ENCODE results near the gene LOXL4. TPM values are rescaled to one million over a fixed set of nuclear protein-coding genes. Genes with fewer than 3 reads are reported as not detected.

Gene LOXL4
- total and polyA plus RNA-seq, 8 donors, result 2.5 to 7.0 (median 5.6) TPM

- Histone ChIP-seq H3K36me3 (peaks cover 0 to 20% of the 10 kb centered on the region in 2 donors), H3K4me1 (no peaks in the 10 kb centered on the region), H3K9me3 (no peaks in the 10 kb centered on the region), H3K27ac (no peak overlapping the region), H3K27me3 (no peaks in the 10 kb centered on the region), H3K4me3 (no peak overlapping the region)
- ATAC-seq (no peak), DNase-seq (no peak)
- TF ChIP-seq CTCF (IDR thresholded peaks at IDR 0.05), result no peak
- intact Hi-C loops (cut with DNase I), result no loop called here
Observed at GRCh38 chr10:98205351-98205750, 62.6 kb downstream of the LOXL4 start.

- Histone ChIP-seq H3K9me3 (no peaks in the 10 kb centered on the region), H3K27me3 (no peaks in the 10 kb centered on the region), H3K27ac (no peak overlapping the region), H3K4me3 (no peak overlapping the region), H3K4me1 (no peaks in the 10 kb centered on the region), H3K36me3 (no peaks in the 10 kb centered on the region)
- no peak for ATAC-seq
- intact Hi-C loops (cut with DNase I), result no loop called here
- TF ChIP-seq CTCF (IDR thresholded peaks at IDR 0.05), result no peak
- DNase-seq, result no peak
Observed at GRCh38 chr10:98202378-98202777, 65.6 kb downstream of the LOXL4 start.

- no peak for DNase-seq
- Histone ChIP-seq H3K36me3 (no peaks in the 10 kb centered on the region), H3K27me3 (no peaks in the 10 kb centered on the region), H3K27ac (no peak overlapping the region), H3K9me3 (no peaks in the 10 kb centered on the region), H3K4me1 (no peaks in the 10 kb centered on the region), H3K4me3 (no peak overlapping the region)
- intact Hi-C loops (cut with DNase I), result no loop called here
- no peak for TF ChIP-seq CTCF (IDR thresholded peaks at IDR 0.05)
- ATAC-seq, result no peak
Observed at GRCh38 chr10:98201760-98202159, 66.2 kb downstream of the LOXL4 start.

Other genes with a start within 250 kb of the LOXL4 start
- gene CRTAC1, start 237.6 kb downstream of the LOXL4 start, total RNA-seq, result 10 to 100 TPM; 12.9 to 44.0 TPM
- gene CRTAC1, start 237.6 kb downstream of the LOXL4 start, polyA plus RNA-seq (ENCODE audit: insufficient read length in 6 of 6), result 1 to 10 TPM; 2.5 to 8.6 (median 3.3) TPM
- gene R3HCC1L, start 133.5 kb downstream of the LOXL4 start, total RNA-seq, result 10 to 100 TPM; 10.3 to 13.8 TPM
- 10 to 100 TPM; 16.7 to 24.1 (median 19.1) TPM for gene R3HCC1L, start 133.5 kb downstream of the LOXL4 start, polyA plus RNA-seq (ENCODE audit: insufficient read length in 6 of 6)
- 10 to 100 TPM in 1 of 2 donors, 1 to 10 TPM in 1; 8.2 to 14.8 TPM for gene PYROXD2, start 147.0 kb upstream of the LOXL4 start, total RNA-seq
- 10 to 100 TPM; 34.2 to 48.2 (median 39.5) TPM for gene PYROXD2, start 147.0 kb upstream of the LOXL4 start, polyA plus RNA-seq (ENCODE audit: insufficient read length in 6 of 6)
- gene HPS1, start 178.7 kb upstream of the LOXL4 start, total RNA-seq, result 10 to 100 TPM; 64.2 to 95.0 TPM
- 10 to 100 TPM; 32.1 to 40.1 (median 36.0) TPM for gene HPS1, start 178.7 kb upstream of the LOXL4 start, polyA plus RNA-seq (ENCODE audit: insufficient read length in 6 of 6)